ENCODE data around the gene ECI2.
"Not testable (repeated sequence)": the region's sequence is repeated elsewhere in the genome, so short reads cannot be mapped to it uniquely, and the experiment has no call there.

The ECI2 gene

DNA sequence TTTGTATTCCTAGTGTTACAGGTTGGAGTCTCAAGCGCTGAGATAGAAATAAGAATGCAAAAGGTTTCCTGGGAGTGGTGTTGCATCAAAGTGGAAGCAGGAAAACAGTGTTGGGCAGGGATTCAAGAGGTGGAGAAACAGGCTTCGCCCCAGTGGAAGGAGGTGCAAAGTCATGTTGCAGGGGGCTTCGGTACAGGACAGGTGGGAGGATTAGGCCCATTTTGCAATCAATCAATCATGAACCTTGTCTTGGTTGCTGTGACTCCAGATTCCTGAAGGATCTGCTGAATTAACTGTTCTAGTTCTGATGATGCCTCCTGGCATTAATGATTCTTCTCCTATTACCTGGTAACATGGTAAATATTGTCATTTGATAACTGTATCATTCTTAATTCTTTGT is 34.1 kb downstream of the ECI2 start:
- no peak for DNase-seq

DNA sequence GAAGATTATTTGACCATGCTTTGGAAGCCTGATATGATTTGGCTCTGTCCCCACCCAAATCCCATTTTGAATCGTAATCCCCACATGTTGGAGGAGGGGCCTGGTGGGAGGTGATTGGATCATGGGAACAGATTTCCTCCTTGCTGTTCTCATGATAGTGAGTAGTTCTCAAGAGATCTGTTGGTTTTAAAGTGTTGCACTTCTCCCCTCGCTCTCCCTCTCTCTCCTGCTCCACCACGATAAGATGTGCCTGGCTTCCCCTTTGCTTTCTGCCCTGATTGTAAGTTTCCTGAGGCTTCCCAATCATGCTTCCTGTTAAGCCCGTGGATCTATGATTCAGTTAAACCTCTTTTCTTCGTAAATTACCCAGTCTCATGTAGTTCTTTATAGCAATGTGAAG is 34.7 kb downstream of the ECI2 start:
- DNase-seq, result no peak

DNA sequence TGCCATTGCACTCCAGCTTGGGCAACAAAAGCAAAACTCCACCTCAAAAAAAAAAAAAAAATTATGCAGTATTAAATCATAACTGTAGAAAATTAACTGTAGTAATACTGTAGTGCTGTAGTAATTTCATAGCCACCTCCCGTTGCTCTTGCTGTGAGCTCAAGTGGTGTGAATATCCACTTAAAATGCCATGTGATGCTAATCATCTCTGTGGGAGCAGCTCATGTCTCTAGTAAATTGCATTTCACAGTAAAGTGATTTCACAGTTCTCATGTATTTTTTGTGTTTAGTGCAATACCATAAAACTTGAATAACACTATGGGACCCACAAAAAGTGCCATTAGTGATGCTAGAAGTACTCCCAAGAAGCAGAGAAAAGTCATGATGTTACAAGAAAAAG is 42.1 kb downstream of the ECI2 start:
- DNase-seq, result peak; percentile 37 to 67

DNA sequence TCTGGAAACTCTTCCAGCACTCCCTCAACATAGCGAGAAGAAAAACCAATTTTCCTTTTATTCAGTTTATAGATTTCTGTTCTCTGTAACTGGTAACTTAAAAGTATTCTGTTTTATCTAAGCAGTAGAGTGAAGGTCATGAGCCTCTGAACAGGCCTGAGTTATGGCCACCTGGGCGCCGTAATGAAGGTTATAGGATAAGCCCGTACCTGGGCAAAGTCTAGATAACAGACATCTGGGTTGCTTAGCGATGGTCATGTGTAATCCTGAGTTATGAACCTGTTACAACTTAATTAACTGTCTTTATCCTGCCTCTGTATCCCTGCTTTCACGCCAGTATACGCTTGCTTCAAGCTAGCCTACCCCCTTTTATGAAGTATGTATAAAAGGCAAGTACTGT is 43.4 kb downstream of the ECI2 start:
- DNase-seq, result no peak

DNA sequence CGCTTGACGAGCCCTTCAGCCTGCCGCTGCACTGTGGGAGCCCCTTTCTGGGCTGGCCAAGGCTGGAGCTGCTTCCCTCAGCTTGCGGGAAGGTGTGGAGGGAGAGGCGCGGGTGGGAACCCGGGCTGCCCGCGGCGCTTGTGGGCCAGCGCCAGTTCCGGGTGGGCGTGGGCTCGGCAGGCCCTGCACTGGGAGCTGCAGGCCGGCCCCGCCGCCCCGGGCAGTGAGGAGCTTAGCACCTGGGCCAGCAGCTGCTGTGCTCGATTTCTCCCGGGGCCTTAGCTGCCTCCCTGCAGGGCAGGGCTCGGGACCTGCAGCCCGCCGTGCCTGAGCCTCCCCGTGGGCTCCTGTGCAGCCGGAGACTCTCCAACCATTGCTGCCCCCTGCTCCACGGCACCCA is 45.3 kb downstream of the ECI2 start:
- not testable (repeated sequence) for DNase-seq

DNA sequence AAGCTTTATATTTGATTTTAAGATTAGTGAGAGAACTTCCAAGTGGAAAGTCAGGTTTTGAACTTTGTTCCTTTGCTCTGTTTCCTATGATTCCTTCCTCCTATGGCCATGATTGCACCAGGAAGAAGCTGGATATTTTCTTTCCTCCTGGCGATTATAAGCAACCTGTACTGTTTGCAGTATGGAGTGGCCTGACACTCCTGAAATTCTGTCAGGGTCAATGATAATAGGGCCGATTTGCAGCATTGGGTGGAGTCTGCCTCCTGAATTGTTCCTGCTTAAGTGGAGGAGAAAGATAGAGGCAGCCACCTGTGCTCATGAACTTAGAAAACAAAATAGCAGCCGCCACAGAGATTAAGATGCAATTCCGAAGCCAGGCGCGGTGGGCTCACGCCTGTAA is 46.7 kb downstream of the ECI2 start:
- DNase-seq, result no peak

DNA sequence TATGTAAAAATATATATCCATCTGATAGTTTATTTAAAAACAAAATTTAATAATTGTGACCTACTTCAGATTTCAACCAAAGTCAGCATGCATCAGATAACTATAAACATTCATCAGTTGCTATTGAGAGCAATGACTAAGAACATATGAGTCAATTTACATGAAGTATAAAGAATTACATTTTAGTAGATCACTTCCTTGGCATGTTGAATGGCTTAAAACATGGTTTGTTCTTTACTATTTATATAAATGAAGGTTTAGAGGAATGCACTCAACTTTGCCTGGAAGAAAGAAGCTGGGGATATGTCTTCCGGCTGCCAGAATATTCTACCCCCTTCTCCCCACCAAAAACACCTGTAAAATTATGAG is 50.1 kb downstream of the ECI2 start:
- no peak for DNase-seq

DNA sequence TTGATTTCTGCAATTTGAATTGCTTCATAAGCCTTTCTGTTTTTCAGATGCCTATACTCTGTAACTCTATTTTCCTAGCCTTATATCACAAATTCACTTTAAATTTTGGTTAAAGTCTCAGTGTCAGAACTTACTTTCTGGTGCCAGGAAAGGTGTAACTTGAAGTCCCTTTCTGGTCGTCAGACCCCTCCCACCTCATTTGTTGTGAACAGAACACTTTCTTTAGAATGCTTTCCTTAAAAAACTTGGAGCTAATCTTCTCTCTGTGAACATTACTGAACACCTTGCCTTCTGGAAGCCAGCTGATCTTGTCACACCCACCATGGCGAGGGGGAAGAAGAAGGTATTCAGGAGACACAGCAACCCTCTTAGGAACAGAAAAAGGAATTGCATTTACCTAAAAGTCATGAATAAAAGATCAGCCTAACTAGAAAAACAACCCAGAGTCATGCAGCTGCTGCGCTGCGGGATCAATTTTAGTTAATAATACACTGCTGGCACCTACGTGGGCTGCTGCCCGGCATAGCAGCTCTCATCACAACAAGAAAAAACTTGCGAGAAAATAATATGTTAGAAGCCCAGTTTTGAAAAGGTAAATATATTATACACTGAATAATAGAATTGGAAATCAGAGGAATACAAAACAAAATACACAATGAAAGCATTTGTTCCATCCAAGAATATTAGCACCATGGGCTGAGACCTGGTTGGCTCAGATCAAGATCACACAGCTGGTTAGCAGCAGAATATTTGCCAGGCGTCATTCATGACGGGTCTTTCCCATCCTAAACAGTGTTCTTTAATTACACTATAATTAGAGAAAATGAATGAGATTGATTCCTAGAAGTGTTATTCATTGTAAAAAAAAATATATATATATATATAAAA is 50.7 kb downstream of the ECI2 start:
- DNase-seq, result no peak

DNA sequence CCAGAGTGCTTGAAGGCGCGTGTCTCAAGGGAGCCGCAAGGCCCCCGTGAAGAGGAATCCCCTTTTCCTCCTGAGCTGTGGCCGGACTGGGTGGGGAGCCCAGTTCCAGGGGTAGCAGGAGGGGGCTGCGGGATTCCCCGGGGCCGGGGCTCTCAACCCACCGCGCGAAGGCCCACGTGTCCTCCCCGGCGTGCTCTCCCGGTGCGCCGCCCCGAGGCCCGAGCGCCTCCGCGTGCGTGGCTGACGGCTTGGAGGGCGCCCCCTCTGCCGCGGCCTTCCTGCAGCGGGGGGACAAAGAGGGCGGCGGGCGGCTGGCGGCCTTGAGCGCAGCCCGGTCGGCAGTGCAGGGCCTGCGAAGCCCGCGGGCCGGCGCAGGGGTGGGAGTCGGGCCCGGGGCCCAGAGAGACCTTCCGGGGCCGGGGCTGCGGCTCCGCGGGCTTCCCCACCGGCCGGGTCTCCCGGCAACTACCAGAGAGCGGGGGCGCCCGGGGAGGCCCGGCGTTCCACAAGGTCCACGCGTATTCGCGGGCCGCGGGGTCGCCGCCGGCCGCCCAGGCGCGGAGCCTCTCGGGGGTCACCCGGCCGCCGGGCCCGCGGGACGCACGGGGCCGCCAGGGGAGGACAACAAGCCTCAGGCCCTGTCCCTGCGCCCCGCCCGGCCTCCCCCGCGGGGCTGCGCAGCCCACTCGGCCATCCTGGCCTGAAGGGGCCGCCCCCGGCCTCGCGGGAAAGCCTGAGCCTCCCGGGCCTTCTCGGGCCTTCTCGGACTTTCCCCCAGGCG is 56.5 kb downstream of the ECI2 start, which contains the start of gene FAM217A:
Gene FAM217A, minus strand, starts transcription at position 447 of the 781 bp plus-strand sequence. CDS start 1,723 bp downstream, outside the sequence.
- DNase-seq, result no peak

DNA sequence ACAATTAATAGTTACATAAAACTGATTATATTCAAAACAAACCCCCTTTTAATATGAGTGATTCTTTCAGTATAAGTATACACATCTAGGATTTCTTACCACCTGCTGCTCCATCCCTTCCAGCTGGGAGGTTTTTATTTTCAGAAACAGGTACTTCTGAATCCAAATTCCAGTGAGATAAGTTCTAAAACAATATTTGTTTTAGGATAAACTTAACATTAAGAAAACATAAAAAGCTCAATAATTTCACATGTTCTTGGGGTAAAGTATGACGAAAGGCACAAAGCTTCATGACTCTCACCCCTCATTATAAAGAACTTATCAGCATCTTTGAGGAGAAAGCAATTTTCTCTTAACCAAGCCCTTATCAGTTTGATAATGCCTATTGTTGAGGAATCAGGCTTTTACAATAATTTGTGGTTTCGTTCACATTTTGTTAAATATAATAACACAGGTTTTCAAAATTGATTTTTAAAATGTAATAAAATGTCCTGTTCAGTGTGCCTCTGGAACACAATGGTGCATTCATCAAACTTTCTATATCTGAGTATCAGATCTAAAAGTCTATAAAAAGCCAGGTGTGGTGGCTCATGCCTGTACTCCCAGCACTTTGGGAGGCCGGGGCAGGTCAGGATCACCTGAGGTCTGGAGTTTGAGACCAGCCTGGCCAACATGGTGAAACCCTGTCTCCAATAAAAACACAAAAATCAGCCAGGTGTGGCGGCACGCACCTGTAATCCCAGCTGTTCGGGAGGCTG is 60.7 kb downstream of the ECI2 start:
- no peak for DNase-seq

DNA sequence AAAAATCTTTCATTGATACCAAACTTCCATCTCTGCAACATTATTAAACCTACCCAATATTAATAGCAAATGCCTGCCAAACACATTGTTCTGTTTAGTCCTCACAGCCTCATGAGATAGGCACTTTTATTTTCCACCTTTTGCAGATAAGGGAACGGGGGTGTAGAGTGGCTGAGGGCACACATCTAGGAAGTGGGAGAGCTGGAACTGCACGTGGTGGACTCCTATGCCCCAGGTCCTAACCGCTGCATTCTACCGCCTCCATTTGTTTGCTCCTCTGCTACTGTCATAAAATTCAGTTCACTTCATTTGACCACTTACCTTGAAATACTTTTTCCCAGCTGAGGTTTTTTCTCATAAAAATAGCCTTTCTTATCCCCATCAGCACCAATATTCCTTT is 64.0 kb downstream of the ECI2 start:
- DNase-seq, result no peak

DNA sequence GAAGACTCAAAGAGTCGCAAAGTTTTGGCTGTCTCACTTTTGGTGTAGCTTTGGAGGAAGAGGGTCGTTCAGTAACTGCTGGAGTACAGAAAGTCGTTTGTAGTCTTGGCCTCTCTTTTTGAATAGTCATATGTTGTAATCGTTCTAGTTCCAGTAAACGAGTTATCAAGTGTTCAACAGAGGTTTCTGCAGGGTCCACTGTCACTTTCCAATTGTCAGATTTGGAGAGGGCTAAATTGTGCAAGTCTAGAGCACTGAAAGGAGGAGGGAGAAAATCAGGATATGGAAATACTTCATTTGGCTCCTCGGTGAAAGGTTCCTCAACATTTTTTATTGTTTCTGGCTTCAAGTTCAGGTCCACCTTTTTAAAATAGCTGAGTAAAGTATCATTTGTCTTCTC is 66.2 kb downstream of the ECI2 start:
- DNase-seq, result no peak

DNA sequence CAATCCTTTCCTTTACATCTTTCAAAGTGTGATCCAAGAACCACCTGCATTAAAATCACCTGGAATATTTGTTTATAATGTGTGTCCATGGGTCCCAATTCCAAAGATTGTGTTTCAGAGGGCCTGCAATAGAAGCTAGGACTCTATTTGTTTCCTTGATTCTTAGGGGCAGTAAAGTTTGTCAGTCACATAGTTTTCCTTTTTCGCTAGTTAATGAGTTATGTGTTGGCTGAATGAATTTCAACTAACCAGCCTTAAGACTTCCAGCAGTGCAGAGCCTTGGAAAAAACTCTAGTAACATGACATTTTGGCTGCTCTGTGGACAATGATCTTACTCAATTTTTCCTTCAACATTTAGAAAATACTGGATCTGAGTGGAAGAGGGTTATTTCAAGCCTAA is 67.7 kb downstream of the ECI2 start:
- no peak for DNase-seq

DNA sequence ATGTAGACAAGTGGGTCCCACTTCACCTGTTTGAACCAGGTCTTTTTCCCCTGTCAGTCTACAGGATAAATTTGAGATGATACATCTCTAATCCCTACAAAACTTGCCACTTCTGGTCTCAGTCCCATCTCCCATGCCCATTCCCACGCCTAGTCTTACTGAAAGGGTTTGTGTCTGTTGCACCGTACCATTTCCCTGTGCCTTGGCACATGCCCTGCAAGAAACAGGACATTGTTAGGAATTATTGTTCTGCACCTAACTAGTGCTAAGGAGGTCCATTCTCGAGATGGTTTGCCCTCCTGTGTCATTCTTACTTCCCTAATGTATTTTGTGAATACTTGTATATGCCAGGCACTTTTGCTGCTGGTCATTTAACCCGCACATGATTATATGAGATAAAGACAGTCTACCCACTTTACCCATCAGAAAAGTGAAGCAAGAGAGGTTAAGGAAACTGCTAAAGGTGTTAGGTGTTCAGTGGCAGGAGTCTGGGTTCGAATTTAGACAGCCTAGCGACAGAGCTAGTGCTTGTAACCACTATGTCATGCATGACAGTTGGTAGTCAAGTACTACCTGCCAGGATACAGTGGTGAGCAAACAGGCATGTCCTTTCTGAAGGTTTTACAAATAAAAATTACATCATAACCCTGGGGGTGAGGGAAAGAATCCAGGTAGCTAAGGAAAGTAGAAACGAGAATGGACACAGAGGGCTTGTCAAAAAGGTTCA is 69.2 kb downstream of the ECI2 start:
- no peak for DNase-seq
